Fibroblast of skin of left quadriceps (primary cell): ENCODE data around the gene EXOC2.

Experiments used
- DNase-seq, 2 experiments: peaks; one replicate each; pipeline ENCODE4 v3.0.0-alpha.2; 2013; ENCODE audit warnings: low read depth in 2 of 2

The EXOC2 gene

DNA sequence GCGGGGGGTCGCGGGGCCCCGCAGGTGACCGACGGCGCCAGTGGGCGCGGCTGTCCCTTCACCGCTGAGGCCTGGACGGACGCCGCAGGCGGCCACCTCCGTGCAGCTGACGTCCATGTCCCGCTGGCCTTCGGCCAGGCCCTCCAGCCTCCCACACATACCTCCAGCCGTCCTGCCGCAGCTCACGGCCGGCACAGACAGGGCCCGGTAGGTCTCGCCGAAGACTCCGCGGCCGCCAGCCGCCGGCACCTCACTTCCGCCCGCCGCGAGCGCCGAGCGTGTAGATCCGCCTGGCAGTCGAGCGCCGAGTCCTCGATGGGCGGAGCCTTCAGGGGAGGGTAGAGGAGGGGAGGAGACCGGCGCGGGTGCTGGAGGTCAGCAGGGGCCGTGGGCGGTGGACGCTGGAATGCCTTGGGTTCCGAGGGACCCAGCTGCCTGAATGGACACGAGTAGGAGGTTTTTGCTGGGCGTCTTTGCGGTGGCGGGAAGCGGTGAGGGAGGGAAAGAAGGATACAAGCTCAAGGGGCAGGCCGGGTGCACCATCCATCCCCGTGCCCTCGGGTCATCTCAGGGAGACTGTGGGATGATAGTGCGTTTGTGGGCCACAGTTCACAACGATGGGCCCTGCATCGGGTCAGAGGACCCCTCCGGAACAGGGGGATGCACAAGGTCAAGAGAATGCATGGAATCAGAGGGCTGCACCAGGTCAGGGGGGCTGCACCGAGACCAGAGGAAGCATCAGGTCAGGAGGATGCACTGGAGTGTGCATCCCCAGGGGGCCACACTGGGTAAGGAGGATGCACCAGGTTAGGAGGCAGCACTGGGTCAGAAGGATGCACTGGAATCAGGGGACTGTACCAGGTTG lies at the start of gene EXOC2:
Gene EXOC2 (minus strand): TSS at position 282 of the 865 bp plus-strand sequence. CDS start 55,321 bp downstream, outside the sequence.
- DNase-seq = peak; percentile 48 to 51

- no peak for DNase-seq
Observed at GRCh38 chr6:741410-742339, 48.7 kb upstream of the EXOC2 start.

- no peak for DNase-seq
Observed at GRCh38 chr6:736657-737446, 43.9 kb upstream of the EXOC2 start.

GRCh38 chr6:733431-734219 lies 40.7 kb upstream of the EXOC2 start:
- no peak for DNase-seq

GRCh38 chr6:731924-732323 lies 39.0 kb upstream of the EXOC2 start:
- DNase-seq = no peak

DNA sequence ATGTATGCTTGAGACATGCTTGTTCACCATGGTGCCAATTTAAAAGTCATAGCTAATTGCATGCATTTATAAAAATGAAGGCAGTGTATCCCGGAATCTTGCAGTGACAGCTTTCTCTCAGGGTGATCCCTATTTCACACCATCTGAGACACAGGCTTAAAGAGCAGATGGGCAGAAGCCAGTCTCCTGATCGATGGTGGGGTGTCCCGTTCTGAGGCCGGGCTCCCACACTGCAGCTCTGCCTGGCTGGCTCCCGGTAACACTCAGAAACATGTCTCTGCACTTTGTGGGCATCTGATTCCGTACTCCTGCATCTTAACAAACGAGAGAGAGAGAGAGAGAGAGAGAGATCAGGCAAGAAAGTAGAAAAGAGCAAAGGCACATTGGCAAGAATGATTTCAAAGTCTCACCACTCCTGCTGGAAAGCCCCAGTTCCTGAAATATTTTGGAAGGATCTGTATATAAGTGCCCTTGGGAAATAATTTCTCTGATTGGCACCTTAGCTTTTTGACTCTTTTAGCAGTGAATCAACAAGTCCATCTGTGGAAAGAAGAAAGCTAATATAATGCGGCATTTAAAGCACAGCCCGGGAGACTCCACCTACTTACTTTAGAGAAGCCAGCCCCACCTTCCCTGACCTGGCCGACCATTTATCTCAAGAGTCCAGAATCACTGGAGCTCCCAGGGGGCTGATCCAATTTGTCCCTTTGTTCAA lies 36.8 kb upstream of the EXOC2 start:
- no peak for DNase-seq

DNA sequence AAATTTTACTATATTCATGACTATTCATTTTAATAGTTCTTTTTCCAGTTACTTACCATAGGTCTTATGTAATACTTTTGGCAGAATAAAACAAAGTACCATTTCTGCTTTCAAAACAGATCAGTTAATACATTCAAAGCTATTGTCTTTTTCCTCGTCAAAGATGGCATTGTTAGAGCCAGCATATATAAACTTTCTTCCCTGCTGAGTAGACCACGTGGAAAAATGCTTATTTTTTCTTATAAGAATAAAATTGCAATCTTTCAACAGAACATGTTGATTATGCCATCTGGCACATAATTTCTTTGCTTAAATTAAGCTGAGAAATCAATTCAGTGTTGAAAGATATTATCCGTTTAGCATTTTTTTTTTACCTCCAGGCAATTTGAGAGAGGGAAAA lies 34.9 kb upstream of the EXOC2 start:
- DNase-seq = no peak

DNA sequence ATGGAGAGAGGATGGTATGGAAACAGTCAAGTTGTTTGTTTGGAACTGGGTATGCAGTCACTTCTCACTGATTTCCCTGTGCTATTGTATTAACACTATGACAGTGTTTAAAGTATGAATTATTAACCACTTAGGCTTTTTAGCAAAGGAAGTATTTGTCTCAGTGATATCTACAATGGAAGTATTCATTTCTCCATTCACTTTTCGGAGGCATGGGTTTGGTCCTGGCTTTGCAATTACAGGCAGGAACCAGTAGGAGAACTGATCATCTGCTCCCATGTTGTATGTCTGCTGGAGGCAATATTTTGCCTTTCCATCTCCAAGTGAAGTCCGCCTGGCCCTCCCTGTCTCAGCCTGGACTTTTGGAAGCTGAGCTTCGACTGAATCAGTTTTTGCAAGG lies 30.6 kb upstream of the EXOC2 start:
- no peak for DNase-seq

DNA sequence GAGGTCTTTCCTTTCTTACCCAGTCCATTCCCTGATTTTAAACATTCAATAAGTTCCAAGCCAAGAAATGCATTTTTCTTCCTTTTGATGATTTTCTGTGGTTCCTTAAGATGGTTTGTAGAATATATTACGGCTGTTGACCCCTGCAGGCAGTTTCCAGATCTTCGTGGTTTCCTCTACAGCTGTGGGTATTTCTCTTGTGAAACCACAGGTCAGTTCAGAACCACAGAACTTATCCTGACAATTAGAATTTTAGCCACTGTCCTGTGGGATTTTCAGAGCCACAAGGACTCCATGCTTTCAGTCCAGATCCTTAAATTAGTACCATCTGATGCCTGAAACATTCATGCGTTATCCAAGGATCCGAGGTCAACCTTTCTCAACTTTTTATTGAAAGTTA lies 29.7 kb upstream of the EXOC2 start:
- peak; percentile 48 to 49 for DNase-seq

GRCh38 chr6:722077-722524 lies 29.2 kb upstream of the EXOC2 start:
- DNase-seq = peak; percentile 44 to 52

- DNase-seq = no peak
Observed at GRCh38 chr6:718345-718744, 25.4 kb upstream of the EXOC2 start.

- no peak for DNase-seq
Observed at GRCh38 chr6:717135-717534, 24.2 kb upstream of the EXOC2 start.

GRCh38 chr6:715709-716491 lies 23.0 kb upstream of the EXOC2 start:
- DNase-seq = no peak

DNA sequence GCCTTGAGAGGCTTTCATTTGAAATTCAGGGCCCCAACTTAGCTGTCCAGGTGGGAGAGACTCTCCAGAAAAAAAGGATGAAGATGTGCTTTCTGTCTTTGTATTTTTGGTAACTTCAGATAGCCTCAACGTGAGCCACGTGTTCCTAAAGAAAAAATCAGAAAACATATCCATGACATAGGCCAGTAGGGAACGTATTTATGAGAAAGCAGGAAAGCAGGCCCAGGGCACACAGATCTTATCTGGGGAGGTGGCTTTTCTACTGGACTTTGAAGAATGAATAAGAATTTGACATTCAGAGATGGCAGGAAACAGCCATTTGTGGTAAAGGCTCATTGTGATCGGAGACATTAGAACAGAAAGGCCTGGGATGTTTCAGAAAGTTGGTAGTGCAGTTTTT lies 21.2 kb upstream of the EXOC2 start:
- no peak for DNase-seq

DNA sequence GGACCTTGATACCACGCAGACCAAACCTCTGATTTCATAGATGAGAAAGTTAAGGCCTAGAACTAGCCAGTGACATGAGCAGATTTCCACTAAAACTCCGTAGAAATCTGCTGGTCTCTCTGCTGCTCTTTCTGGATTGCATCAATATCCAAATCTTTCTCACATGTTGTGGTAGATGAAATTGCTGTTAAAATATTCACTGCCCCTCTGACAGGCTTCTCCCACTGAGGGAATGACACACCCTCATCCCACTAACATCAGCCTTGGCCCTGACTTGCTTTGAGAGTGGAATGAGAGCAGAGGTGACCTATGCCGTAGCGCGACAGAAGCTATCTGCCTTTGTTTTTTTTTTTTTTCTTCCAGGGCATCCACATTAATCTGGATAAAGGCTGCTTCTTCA lies 20.4 kb upstream of the EXOC2 start:
- DNase-seq = no peak

- DNase-seq = no peak
Observed at GRCh38 chr6:712805-713204, 19.9 kb upstream of the EXOC2 start.

GRCh38 chr6:711925-712324 lies 19.0 kb upstream of the EXOC2 start:
- DNase-seq = no peak

GRCh38 chr6:710601-711571 lies 17.9 kb upstream of the EXOC2 start:
- no peak for DNase-seq
